Naive B cell (primary cell): ENCODE measurements around the gene KAZN. TPM values are rescaled to one million over a fixed set of nuclear protein-coding genes. Genes with fewer than 3 reads are reported as not detected.

ENCODE experiments used
- ATAC-seq, 2 donors: fragments of 150-1000 bp; cut with Tn5 transposase; 2 replicates each; pipeline ENCODE4 v1.10.0; 2021; ENCODE audit warnings: low read depth in 2 of 2, mild to moderate bottlenecking in 2 of 2, moderate library complexity in 2 of 2
- DNase-seq: peaks from one replicate; pipeline ENCODE4 v3.0.0; 2022
- H3K27ac Mint-ChIP-seq, 6 donors: one replicate each; pipeline ENCODE4 v1.8.0; 2020 to 2022; ENCODE audit warnings: mild to moderate bottlenecking in 6 of 6, mixed read lengths in 6 of 6, moderate library complexity in 5 of 6, inconsistent platforms in 2 of 6
- H3K27me3 Mint-ChIP-seq, 3 donors: one replicate each; pipeline ENCODE4 v1.8.0; 2021 to 2022; ENCODE audit warnings: mixed read lengths in 3 of 3, mild to moderate bottlenecking in 1 of 3
- H3K36me3 Mint-ChIP-seq, 2 donors: one replicate each; pipeline ENCODE4 v1.8.0; 2020 to 2022; ENCODE audit warnings: mixed read lengths in 2 of 2, inconsistent platforms in 1 of 2, mild to moderate bottlenecking in 1 of 2
- H3K4me1 Mint-ChIP-seq, 3 donors: one replicate each; pipeline ENCODE4 v1.8.0; 2020 to 2022; ENCODE audit warnings: mixed read lengths in 3 of 3, inconsistent platforms in 1 of 3, mild to moderate bottlenecking in 1 of 3, moderate library complexity in 1 of 3
- H3K4me3 Mint-ChIP-seq, 8 donors: one replicate each; pipeline ENCODE4 v1.8.0; 2020 to 2022; ENCODE audit warnings: mild to moderate bottlenecking in 8 of 8, mixed read lengths in 8 of 8, moderate library complexity in 8 of 8, inconsistent platforms in 2 of 8
- H3K9me3 Mint-ChIP-seq, 7 donors: one replicate each; pipeline ENCODE4 v1.8.0; 2020 to 2022; ENCODE audit warnings: mixed read lengths in 7 of 7, mild to moderate bottlenecking in 5 of 7, inconsistent platforms in 2 of 7, moderate library complexity in 1 of 7
- polyA plus RNA-seq, 6 donors: library from polyadenylated mRNA; unstranded; fragments of 300-500 nt; fragmentation: Illumina TruSeq; gene quantifications; one replicate each; pipeline ENCODE4 v1.2.3, GENCODE V29; 2021; ENCODE audit warnings: low read depth in 6 of 6

KAZN gene
- polyA plus RNA-seq, 6 donors from 2014 or later: 0.16 TPM; not detected in 5

DNA sequence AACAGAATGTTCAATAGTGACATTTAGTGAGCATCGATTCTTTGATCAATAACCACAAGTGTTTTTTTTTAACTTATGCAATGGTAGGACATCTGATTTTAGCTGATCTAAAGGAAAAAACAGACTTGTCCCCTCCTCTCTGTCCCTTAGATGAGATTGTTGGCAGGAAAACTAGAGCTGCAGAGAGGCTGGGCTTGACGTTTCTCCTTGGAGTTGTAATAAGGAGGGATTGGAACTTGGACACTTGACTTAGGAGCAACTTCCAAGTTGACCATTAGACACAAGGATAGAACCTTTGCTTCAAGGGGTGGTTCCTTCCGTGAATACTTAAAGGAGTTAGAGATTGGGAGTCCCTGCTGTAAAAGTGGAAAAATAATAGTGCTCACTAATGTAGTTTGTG is 49.9 kb downstream of the KAZN start:
- H3K27ac Mint-ChIP-seq: no peak overlapping the region
- ATAC-seq (no peak), DNase-seq (no peak)
- H3K36me3 Mint-ChIP-seq: no peaks in the 10 kb centered on the region
- H3K27me3 Mint-ChIP-seq: no peaks in the 10 kb centered on the region
- no peak overlapping the region for H3K4me3 Mint-ChIP-seq
- no peaks in the 10 kb centered on the region for H3K4me1 Mint-ChIP-seq
- H3K9me3 Mint-ChIP-seq: peaks cover 6 to 20% (median 10%) of the 10 kb centered on the region in 7 donors

DNA sequence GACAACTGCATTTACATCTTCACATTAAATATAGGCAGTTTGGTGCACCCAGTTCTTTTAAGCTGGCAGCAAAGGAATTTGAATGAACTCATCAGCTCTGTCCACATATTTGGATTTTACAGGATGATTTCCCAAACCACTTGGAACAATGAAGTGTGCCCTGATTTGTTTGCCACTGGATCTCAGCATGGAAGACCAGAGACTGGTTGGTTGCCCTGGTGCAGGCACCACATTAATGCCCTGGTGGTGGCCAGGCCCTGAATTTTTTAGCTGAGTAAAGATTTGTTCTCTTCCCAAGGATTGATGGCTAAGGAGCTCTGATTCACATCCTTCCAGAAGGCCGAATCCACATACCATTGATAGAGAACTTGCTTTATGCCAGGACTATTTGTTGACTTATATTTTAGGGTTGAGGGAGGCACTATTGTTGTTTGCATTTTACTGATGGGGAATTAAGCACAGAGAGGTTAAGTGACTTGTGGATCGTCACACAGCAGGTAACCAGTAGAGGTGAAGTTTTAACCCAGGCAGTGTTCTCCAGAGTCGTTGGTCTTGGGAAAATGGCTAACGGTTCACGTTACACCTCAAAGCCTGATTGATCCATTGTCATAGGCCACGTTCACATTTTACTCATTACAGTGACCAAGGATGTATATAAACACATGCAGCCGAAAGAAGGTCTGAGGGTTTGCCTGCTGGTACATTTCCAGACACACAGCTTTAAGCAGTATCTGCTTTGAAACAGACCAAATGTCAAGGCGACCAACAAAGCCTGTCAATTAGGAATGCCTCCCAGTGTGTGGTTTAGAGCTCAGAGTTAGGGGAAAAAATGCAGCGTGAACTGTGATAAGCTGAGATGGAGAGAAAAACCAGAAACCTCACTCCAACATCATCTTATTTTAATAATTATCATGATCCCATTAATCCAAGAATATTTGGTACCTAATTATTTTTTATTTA is 50.7 kb downstream of the KAZN start:
- ATAC-seq (no peak), DNase-seq (no peak)
- Mint-ChIP-seq H3K36me3 (no peaks in the 10 kb centered on the region), H3K27ac (no peak overlapping the region), H3K4me1 (no peaks in the 10 kb centered on the region), H3K4me3 (no peak overlapping the region), H3K27me3 (no peaks in the 10 kb centered on the region), H3K9me3 (peaks cover 6 to 16% (median 9%) of the 10 kb centered on the region in 7 donors)

DNA sequence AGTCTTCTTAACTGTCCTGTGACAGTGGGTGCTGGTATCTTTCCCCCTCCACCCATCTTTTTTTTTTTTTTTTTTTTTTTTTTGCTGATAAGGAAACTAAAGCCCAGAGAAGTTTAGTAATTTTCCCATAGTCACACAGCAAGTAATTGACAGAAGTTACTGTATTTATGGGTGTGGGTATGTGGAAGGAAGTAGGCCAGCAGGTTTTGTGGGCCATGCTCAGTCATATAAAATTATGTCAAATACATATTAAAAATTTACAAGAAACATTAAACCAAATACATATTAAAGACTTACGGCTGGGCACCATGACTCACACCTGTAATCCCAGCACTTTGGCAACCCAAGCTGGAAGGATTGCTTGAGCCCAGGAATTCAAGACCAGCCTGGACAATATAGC is 51.5 kb downstream of the KAZN start:
- peaks cover 3 to 10% (median 6%) of the 10 kb centered on the region in 7 donors for H3K9me3 Mint-ChIP-seq
- ATAC-seq: no peak
- H3K27ac Mint-ChIP-seq: no peak overlapping the region
- no peaks in the 10 kb centered on the region for H3K27me3 Mint-ChIP-seq
- no peaks in the 10 kb centered on the region for H3K4me1 Mint-ChIP-seq
- DNase-seq: no peak
- H3K36me3 Mint-ChIP-seq: no peaks in the 10 kb centered on the region
- no peak overlapping the region for H3K4me3 Mint-ChIP-seq

DNA sequence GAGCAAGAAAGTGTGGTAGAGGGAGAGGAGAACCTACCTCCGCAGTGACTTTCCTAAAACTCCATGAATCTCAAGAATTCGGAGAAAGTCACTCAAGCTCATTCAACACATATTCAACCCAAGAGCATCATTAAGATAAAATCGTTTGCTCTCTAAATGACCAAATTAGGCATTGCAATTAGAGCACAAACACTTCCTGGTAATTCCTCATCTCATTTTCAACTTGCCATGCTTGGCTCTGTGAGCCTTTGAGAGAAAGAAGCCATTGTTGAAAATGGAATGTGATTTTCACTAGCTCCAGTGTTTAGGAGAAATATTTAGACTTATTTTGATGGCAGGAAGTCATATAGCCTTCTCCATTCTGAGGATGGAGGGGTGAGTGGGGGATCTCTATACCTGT is 52.5 kb downstream of the KAZN start:
- DNase-seq: no peak
- Mint-ChIP-seq H3K9me3 (peaks cover 0 to 1% (median 0%) of the 10 kb centered on the region in 7 donors), H3K4me3 (no peak overlapping the region), H3K4me1 (no peaks in the 10 kb centered on the region), H3K36me3 (no peaks in the 10 kb centered on the region), H3K27ac (no peak overlapping the region), H3K27me3 (no peaks in the 10 kb centered on the region)
- no peak for ATAC-seq

DNA sequence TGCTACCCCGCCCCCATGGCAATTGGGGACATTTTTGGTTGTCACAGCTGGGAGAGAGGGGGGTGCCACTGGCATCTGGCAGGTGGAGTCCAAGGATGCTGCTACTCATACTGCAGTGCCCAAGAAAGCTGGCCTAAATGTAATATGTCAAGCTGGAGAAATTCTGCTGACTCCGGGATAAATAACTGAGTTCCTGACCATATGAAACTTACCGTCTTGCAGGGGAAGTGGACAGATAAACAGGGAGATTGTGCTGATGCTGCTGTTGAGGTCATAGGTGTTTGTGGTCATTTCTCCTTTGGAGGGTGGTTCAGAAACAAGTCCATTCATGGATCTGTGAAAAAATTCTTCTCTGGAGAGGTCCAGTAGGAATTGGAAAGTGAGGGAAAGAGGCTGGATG is 54.4 kb downstream of the KAZN start:
- Mint-ChIP-seq H3K4me3 (no peak overlapping the region), H3K9me3 (no peaks in the 10 kb centered on the region), H3K36me3 (no peaks in the 10 kb centered on the region)

DNA sequence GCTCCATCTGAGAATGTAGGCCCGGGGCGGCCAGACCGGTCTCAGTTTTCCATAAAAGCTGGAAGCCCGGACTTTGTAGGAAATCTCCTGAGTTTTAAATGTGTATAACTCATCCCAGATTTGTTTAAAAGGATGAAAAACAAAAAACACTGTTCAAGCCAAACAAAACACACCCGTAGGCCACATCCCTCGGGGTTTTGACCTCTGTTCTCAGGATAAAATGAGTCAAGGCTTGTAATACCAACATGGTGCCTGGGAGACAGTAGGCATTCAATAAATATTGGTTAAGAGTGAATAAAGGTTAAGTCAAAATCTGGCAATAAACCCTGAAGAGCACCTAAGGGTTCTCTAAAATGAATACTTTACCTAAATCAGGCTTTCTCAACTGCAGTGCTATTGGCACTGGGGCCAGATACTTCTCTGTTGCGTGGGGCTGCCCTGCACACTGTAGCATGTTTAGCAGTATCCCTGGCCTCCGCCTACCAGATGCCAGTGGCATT is 55.0 kb downstream of the KAZN start:
- H3K27ac Mint-ChIP-seq: no peak overlapping the region
- H3K4me1 Mint-ChIP-seq: no peaks in the 10 kb centered on the region
- ATAC-seq (no peak), DNase-seq (no peak)
- H3K27me3 Mint-ChIP-seq: no peaks in the 10 kb centered on the region
- no peak overlapping the region for H3K4me3 Mint-ChIP-seq
- H3K9me3 Mint-ChIP-seq: no peaks in the 10 kb centered on the region
- no peaks in the 10 kb centered on the region for H3K36me3 Mint-ChIP-seq

More for the DNA sequence above, 54.4 kb downstream of the KAZN start:
- Mint-ChIP-seq H3K27ac (no peak overlapping the region), H3K27me3 (no peaks in the 10 kb centered on the region), H3K4me1 (no peaks in the 10 kb centered on the region)
- ATAC-seq (no peak), DNase-seq (no peak)

DNA sequence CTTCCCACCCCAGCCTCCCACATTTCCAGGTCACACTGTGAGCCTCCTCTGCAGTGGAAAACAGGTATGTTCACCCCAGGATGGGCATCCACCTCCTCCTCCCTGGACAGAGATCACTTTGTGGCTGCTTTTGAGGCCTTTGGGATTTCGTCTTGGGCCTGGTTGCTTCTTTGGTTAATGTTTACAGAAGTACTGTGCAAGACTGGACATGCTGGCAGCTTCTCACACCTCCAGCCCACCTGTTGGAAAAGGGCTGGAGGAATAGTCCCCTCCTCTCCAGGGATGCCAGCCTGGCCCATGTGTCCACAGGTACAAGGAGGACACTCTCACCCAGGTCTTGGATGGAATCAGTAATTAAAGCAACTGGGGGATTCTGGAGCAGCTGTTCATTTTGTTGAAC is 56.1 kb downstream of the KAZN start:
- no peaks in the 10 kb centered on the region for H3K36me3 Mint-ChIP-seq
- H3K27me3 Mint-ChIP-seq: no peaks in the 10 kb centered on the region
- H3K27ac Mint-ChIP-seq: no peak overlapping the region
- no peaks in the 10 kb centered on the region for H3K9me3 Mint-ChIP-seq
- DNase-seq: no peak
- H3K4me3 Mint-ChIP-seq: no peak overlapping the region
- H3K4me1 Mint-ChIP-seq: no peaks in the 10 kb centered on the region
- ATAC-seq: no peak

DNA sequence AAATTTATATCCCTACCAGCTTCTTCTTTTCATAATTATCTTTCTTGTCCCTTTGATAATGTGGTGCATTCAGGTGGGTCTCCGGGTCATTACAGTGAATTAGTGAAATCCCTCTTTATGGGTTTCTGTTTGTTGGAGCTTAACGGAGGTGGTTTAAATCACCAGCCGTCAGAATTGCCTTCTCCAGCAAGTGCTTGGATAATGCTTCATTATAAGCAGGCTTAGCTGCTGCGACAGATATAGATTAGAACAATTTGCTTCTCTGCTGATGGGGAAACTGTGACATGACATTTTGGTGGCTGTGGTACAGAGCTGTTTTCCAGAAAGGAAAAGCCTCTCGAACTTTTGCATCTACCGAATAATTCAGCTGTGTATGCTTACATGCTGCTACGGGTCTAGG is 56.9 kb downstream of the KAZN start:
- Mint-ChIP-seq H3K36me3 (no peaks in the 10 kb centered on the region), H3K27ac (no peak overlapping the region)
- no peak for DNase-seq

DNA sequence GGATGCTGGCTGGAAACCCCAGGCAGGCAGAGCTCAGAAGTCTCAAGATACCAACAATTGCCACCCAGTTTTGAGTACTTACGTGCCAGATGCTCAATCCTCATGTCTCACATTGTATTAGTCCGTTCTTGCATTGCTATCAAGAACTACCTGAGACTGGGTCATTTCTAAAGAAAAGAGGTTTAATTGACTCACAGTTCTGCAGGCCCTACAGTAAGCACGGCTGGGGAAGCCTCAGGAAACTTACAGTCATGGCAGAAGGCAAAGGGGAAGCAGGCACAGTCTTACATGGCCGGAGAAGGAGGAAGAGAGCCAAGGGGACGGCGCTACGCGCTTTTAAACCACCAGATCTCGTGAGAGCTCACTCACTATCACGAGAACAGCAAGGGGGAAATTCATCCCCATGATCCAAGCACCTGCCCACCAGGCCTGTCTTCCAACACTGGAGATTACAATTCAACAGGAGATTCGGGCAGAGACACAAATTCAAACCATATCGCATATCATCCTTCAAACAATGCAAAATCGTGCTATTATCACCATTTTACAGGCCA is 58.0 kb downstream of the KAZN start:
- Mint-ChIP-seq H3K27me3 (no peaks in the 10 kb centered on the region), H3K4me1 (peaks cover 5 to 8% (median 6%) of the 10 kb centered on the region in 3 donors)

More for the DNA sequence above, 56.9 kb downstream of the KAZN start:
- no peak for ATAC-seq
- H3K27me3 Mint-ChIP-seq: no peaks in the 10 kb centered on the region
- no peak overlapping the region for H3K4me3 Mint-ChIP-seq
- no peaks in the 10 kb centered on the region for H3K9me3 Mint-ChIP-seq
- no peaks in the 10 kb centered on the region for H3K4me1 Mint-ChIP-seq

DNA sequence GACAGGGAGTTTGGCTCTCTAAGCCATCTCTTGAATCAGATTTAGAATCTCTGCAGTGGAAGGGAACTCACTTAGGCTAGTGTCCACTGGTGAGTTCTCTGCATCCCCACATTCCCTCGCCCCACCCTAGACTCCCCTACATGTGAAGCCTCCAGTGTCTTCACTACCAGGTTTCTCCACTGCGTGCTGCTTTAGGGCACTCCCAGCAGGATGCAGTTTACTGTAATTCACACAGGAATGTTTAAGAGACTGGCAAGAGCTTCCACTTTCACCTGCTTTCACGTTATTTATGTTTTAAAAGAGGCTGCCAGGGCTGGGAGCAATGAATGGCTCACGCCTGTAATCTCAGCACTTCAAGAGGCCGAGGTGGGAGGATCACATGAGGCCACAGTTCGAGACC is 60.2 kb downstream of the KAZN start:
- no peaks in the 10 kb centered on the region for H3K9me3 Mint-ChIP-seq
- H3K27ac Mint-ChIP-seq: no peak overlapping the region
- no peaks in the 10 kb centered on the region for H3K27me3 Mint-ChIP-seq
- DNase-seq (no peak), ATAC-seq (no peak)
- H3K36me3 Mint-ChIP-seq: no peaks in the 10 kb centered on the region
- peaks cover 5 to 8% (median 6%) of the 10 kb centered on the region in 3 donors for H3K4me1 Mint-ChIP-seq
- no peak overlapping the region for H3K4me3 Mint-ChIP-seq

More for the DNA sequence above, 58.0 kb downstream of the KAZN start:
- no peak for DNase-seq
- Mint-ChIP-seq H3K9me3 (no peaks in the 10 kb centered on the region), H3K4me3 (no peak overlapping the region), H3K27ac (peak overlapping the region in 1 of 6 donors; percentile 19), H3K36me3 (no peaks in the 10 kb centered on the region)
- no peak for ATAC-seq

DNA sequence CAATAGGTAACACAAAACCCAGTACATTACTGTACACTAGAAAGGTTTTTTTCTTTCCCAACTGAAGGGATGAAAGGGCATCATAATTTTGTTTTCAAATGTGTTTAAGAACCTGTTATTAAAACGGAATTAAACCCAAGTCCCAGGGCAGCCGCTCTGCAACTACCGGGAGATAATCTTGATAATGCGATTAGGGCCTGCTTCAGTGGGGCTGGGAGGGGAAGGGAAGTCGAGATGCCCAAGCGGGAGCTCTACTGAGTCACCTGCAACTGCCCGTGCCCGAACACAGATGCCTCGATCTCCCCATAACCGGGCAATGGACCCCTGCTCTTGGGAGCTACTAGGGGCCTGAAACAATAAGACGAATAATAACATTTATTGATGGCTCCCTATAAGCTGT is 61.4 kb downstream of the KAZN start:
- ATAC-seq: no peak
- H3K27ac Mint-ChIP-seq: peak overlapping the region in 2 of 6 donors; percentile 8 to 67
- no peak for DNase-seq
- H3K27me3 Mint-ChIP-seq: no peaks in the 10 kb centered on the region
- H3K4me1 Mint-ChIP-seq: peaks cover 5 to 8% (median 6%) of the 10 kb centered on the region in 3 donors
- no peak overlapping the region for H3K4me3 Mint-ChIP-seq
- no peaks in the 10 kb centered on the region for H3K9me3 Mint-ChIP-seq
- no peaks in the 10 kb centered on the region for H3K36me3 Mint-ChIP-seq

DNA sequence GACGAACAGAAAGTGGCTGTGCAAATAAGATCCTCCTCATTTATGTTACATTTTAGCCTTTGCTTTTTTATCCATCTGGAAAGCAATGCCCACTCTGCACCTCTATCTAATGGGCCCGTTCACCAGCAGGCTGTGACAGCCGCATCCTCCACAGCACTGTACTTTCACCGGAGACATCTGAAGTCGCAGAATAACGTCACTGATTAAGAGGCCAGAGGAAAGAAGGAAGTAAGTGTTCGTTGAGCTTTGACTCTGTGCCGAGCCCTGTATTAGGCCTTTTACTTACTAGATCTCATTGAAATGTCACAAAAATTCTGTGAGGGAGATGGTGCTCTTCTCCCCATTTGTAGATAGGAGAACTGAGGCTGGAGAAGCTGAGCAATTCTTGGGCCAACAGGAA is 62.3 kb downstream of the KAZN start:
- Mint-ChIP-seq H3K27ac (peak overlapping the region in 1 of 6 donors; percentile 41), H3K4me3 (peak overlapping the region in 1 of 8 donors; percentile 32), H3K27me3 (no peaks in the 10 kb centered on the region), H3K36me3 (no peaks in the 10 kb centered on the region), H3K9me3 (no peaks in the 10 kb centered on the region), H3K4me1 (peaks cover 5 to 8% (median 6%) of the 10 kb centered on the region in 3 donors)
- ATAC-seq (peak; percentile 50 to 68), DNase-seq (peak; percentile 2)

DNA sequence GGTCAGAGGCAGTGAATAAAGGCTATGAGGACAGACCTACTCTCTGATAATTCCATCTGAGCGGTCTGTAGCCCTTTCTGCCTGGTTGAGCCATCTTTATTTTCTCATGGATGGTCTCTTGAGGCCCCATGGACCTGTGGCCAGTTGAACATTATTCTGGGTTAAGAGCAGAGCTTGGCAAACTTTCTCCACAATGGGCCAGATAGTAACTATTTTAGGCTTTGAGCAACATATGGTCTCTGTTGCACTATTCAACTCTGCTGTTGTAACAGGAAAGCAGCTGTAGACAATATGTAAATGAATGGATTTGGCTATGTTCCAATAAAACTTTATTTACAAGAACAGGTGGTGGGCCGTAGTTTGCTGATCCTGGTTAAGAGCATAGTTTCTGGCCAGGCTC is 62.7 kb downstream of the KAZN start:
- DNase-seq: no peak
- Mint-ChIP-seq H3K4me1 (peaks cover 5 to 8% (median 6%) of the 10 kb centered on the region in 3 donors), H3K9me3 (no peaks in the 10 kb centered on the region), H3K27me3 (no peaks in the 10 kb centered on the region), H3K27ac (peak overlapping the region in 2 of 6 donors; percentile 21 to 41), H3K36me3 (no peaks in the 10 kb centered on the region), H3K4me3 (no peak overlapping the region)
- ATAC-seq: no peak

DNA sequence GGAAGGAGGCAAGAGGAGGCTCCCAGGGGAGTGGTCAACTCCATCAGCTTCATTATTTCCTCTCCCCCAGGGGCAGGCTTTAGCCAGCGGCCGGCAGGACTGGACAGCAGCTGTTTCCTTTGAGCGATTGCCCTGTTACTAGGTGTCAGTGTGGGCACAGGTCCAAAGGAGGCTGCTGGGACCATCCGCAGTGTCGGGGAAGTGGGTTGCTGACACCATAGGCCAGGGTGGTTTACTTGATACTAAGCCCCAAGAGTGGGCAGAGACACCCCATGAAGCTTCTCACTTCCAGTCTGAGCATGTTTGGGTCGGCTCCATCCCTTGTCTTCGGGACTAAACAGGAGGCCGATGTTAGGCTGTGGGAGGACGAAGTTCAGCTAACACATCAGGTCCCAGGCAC is 63.6 kb downstream of the KAZN start:
- Mint-ChIP-seq H3K27me3 (no peaks in the 10 kb centered on the region), H3K9me3 (no peaks in the 10 kb centered on the region), H3K4me1 (peaks cover 5 to 8% (median 6%) of the 10 kb centered on the region in 3 donors), H3K27ac (no peak overlapping the region), H3K36me3 (no peaks in the 10 kb centered on the region), H3K4me3 (no peak overlapping the region)
- ATAC-seq (no peak), DNase-seq (no peak)
